GM21528 (cell line): ENCODE measurements around the gene KRT27.
"Not testable (repeated sequence)": the region's sequence is repeated elsewhere in the genome, so short reads cannot be mapped to it uniquely, and the experiment has no call there.

Experiments used
- ATAC-seq: cut with Tn5 transposase; IDR thresholded peaks from one replicate; pipeline ENCODE4 v1.9.1; 2021; ENCODE audit warnings: mild to moderate bottlenecking, moderate library complexity; ENCODE audit not compliant: unreplicated experiment, low FRiP score

KRT27 gene

GRCh38 chr17:40763752-40764151 is 18.6 kb downstream of the KRT27 start:
- ATAC-seq, result no peak

GRCh38 chr17:40760105-40761016 is 22.0 kb downstream of the KRT27 start:
- no peak for ATAC-seq

DNA sequence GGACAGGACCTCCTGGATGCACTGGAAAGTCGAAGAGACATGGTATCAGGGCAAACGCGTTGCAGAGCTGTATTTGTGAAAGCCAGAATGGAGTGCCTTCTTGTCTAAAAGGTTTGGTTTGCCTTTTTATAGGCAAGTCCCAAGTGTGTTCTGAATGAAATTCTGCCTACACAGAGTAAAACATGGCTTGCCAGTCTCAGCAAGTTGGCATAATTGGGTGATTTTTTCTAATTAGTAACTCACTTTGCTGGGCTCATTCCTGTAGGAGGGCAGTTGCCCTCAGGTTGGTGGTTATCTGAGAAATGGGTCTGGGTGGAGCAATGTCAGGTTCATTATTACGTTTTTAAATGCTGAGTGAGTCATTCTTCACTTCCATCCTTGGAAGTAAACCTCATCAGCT is 27.1 kb downstream of the KRT27 start, which contains the start of gene KRT25:
Gene KRT25, minus strand, starts transcription at position 101 of the 400 bp plus-strand sequence. Its CDS starts 60 bp downstream, at position 41.
- no peak for ATAC-seq

- no peak for ATAC-seq
These were observed 28.5 kb downstream of the KRT27 start for GRCh38 chr17:40753804-40754203.

GRCh38 chr17:40751065-40751464 is 31.3 kb downstream of the KRT27 start:
- no peak for ATAC-seq

- ATAC-seq, result no peak
These were observed 32.0 kb downstream of the KRT27 start for GRCh38 chr17:40750391-40750790.

DNA sequence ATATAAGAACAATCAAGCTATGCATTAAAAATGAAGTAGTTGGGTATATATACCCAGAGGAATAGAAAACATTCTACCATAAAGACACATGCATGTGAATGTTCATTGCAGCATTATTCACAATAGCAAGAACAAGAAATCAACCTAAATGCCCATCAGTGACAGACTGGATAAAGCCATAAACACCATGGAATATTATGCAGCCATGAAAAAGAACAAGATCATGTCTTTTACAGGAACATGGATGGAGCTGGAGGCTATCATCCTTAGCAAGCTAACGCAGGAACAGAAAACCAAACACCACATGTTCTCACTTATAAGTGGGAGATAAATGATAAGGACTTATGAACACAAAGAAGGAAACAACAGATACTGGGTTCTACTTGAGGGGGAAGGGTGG is 33.7 kb downstream of the KRT27 start:
- ATAC-seq, result not testable (repeated sequence)

GRCh38 chr17:40738553-40738952 is 43.8 kb downstream of the KRT27 start:
- no peak for ATAC-seq

DNA sequence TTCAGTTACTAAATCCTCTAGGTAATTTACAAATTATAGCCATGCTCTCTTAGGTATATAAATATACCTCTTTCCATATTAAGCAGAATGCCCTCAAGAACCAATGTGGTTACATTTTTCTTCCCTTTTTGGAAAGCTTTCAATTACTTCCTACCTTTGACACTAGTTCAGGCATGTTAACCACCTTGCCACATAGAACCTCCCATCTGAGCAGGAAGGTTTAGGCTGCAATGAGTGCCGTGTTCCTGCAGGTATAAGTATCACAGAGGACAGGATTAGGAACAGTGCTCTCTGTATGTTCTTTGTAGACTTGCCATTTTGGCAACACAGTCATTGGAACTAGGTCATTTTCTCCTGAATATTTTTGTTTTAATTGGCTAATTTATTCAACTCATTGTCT is 47.3 kb downstream of the KRT27 start:
- ATAC-seq, result no peak

- ATAC-seq, result no peak
These were observed 48.3 kb downstream of the KRT27 start for GRCh38 chr17:40734018-40734417.

- ATAC-seq, result no peak
These were observed 51.4 kb downstream of the KRT27 start for GRCh38 chr17:40730970-40731369.

DNA sequence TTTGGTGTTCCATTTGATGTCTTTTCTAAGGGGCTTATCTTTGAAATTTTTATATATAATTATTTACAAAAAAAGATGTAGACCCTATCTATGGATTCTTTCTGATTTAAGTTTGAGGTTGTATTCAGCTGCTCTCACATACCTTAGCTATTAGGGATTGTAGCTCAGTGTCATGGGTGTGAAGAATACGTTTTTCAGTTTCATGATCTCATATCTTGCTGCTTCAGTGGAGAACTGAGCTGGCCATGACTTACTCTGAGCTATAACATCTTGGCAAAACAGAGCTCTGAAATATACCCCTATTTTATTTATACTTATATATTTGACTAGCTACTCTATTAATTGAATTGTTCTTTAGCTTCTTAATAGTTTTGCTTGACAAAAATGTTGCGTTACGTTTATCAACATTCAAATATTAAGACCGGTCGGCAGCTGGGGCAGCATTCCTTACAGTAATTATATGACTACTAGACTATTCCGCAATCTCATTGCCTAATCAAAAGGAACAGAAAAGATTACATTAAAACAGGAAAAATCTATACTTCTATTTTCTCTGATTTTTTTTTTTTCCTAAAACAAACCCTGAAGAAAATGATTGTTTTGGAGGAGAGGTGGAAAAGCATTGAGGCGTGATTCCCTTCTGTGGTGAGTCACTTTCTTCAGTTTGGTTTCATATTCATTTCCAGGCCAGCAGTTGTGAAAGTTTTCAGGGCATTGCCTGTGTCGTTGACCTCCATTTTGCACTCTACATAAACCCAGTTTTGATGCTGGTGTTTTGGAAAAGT is 54.7 kb downstream of the KRT27 start:
- ATAC-seq, result no peak

- no peak for ATAC-seq
These were observed 55.4 kb downstream of the KRT27 start for GRCh38 chr17:40726919-40727318.
